SK-N-MC (cell line): ENCODE results near the gene TTC21A.

ENCODE experiments used
- DNase-seq: peaks from one replicate; pipeline ENCODE4 v3.0.0-alpha.2; 2011; ENCODE audit warnings: low read depth, low spot score
- H3K27ac ChIP-seq: fragments of 200-600 bp; sonication (generic); 2 replicates; pipeline ENCODE4 v1.5.1; 2016; ENCODE audit warnings: mixed run types
- H3K36me3 ChIP-seq: fragments of 200-600 bp; sonication (generic); 2 replicates; pipeline ENCODE4 v1.6.1; 2017; ENCODE audit warnings: antibody characterized with exemption, low read length, mixed read lengths; ENCODE audit not compliant: insufficient read depth
- H3K4me3 ChIP-seq: fragments of 200-600 bp; sonication (generic); 2 replicates; pipeline ENCODE4 v1.5.1; 2016
- H3K9ac ChIP-seq: fragments of 200-600 bp; sonication (generic); 2 replicates; pipeline ENCODE4 v1.8.0; 2017; ENCODE audit warnings: mixed run types, mixed read lengths; ENCODE audit not compliant: insufficient read length
- H3K9me3 ChIP-seq: fragments of 200-600 bp; sonication (generic); 2 replicates; pipeline ENCODE4 v1.6.1; 2017; ENCODE audit warnings: low read depth, mild to moderate bottlenecking, antibody characterized with exemption, low read length, moderate library complexity, mixed read lengths
- EZH2 ChIP-seq: fragments of 200-600 bp; sonication (generic); IDR thresholded peaks from one replicate; pipeline ENCODE4 v1.6.1; 2017; ENCODE audit warnings: antibody characterized with exemption
- FOXP2 ChIP-seq: optimal IDR thresholded peaks from 2 replicates; pipeline ENCODE3; 2011; ENCODE audit warnings: mild to moderate bottlenecking, moderate library complexity; ENCODE audit not compliant: insufficient read depth; ENCODE audit errors: extremely low read length, control extremely low read depth
- POLR2AphosphoS5 ChIP-seq: IDR thresholded peaks from 2 replicates; pipeline ENCODE4 v1.6.1; 2012; ENCODE audit warnings: mild to moderate bottlenecking, low read depth, low read length, borderline replicate concordance

TTC21A gene

DNA sequence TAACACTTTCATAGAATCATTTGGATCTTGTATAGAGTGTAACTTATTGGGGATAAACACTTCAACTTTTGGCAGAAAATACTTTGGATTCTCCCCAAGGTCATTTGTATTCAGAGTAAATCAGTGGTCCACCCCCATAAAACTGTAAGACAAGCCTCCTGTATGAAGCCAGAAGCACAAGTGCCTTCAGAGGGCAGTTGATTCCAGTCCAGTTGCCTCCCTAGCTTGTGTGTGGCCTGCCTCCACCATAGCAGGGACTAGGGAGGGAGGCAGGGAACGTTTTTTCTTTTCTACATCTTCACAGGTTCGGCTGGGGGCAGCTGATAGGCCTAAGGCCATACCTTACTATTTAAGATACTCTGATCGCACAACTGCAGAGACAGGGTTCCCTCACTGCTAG is 11.7 kb upstream of the TTC21A start:
- no peak for DNase-seq
- no peaks in the 10 kb centered on the region for H3K9me3 ChIP-seq
- no peak overlapping the region for H3K4me3 ChIP-seq
- H3K36me3 ChIP-seq, result no peaks in the 10 kb centered on the region; the same call in 1 of the 2 replicates
- no peak overlapping the region for H3K9ac ChIP-seq
- H3K27ac ChIP-seq, result no peak overlapping the region
- TF ChIP-seq POLR2AphosphoS5, result no peak
- TF ChIP-seq EZH2, result no peak
- no peak for TF ChIP-seq FOXP2

DNA sequence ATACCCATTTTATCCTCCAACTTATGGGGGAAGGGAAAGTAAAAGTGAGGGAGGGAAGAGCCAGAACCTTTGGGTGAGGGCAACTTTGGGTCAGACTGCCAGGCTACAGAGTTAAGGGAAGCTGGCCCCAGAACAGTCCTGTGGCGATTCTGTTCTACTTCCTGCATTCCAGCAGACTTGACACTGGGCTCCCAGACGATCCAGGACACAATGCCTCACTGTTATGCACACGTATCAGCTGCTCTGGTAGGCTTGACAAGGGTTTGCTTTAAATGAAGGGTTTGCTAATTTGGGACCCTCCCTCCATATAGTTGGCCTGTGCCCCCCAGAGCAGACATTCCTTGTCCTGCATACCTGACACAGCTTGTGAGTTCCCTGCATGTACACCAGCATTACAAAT is 10.7 kb upstream of the TTC21A start:
- DNase-seq, result no peak
- H3K36me3 ChIP-seq, result no peaks in the 10 kb centered on the region; the same call in 1 of the 2 replicates
- no peak overlapping the region for H3K4me3 ChIP-seq
- TF ChIP-seq FOXP2, result no peak
- no peak for TF ChIP-seq EZH2
- TF ChIP-seq POLR2AphosphoS5, result no peak
- no peaks in the 10 kb centered on the region for H3K9me3 ChIP-seq
- H3K27ac ChIP-seq, result no peak overlapping the region
- no peak overlapping the region for H3K9ac ChIP-seq

DNA sequence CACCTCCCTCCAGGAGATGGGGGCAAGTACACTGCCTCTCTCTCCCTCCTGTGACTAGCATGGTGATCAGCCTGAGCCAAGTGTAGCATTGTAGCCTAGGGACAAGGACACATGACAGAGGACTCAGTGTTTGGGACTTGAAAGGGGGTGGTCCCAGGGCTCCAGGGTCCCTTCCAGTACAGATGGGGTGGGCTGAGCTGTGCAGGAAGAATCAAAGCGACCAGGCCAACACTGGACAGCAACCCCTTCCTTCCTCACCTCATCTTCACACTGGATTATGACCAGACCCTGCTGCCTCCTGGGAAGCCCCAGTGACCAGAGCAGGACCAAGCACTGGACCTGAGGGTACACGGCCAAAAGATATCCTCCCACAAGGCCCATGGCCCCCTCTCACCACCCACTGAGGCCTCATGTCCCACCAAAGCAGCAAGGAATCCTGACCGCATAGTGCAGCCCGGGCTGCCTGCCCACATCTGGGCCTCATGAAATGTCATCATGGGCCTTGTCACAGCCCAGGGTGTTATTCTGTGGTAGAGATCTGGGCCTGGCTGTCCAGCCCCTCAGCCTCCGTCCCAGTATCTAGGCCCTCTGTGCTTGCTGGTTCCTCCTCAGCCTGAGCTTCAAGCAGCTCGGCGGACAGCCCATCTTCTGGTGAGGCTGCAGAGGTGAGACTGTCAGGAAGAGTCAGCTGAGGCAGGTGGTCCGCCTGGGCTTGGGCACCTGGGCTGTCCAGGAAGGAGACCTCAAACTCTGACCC is 9.6 kb upstream of the TTC21A start:
- no peaks in the 10 kb centered on the region; the same call in 1 of the 2 replicates for H3K36me3 ChIP-seq
- H3K4me3 ChIP-seq, result no peak overlapping the region

GRCh38 chr3:39098473-39099000 is 8.9 kb upstream of the TTC21A start:
- Histone ChIP-seq H3K36me3 (no peaks in the 10 kb centered on the region; the same call in 1 of the 2 replicates), H3K9ac (no peak overlapping the region)

More for the DNA sequence above, 9.6 kb upstream of the TTC21A start:
- H3K9me3 ChIP-seq, result no peaks in the 10 kb centered on the region
- TF ChIP-seq EZH2, result no peak
- no peak for TF ChIP-seq FOXP2
- no peak for TF ChIP-seq POLR2AphosphoS5
- no peak for DNase-seq
- no peak overlapping the region for H3K27ac ChIP-seq
- H3K9ac ChIP-seq, result no peak overlapping the region

DNA sequence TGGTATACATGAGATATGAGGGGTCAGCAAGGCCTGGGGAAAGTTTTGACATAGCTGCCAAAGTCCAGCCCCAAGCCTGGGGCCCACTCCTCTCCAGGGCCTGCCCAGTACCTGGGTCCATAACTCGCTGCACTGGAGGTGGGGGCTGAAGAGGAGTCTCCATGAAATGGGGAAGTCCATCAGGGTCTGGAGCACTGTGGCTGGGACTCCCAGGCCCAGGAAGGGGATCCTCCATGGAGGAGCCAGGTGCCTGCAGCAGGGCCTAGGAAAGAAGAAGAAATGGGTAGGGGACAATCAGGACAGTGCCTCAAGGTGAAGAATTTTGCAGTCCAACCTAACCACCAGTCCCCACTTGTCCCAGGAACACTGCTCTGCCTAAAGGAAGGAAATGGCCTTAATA is 8.2 kb upstream of the TTC21A start:
- TF ChIP-seq POLR2AphosphoS5, result no peak
- TF ChIP-seq EZH2, result no peak
- no peak for TF ChIP-seq FOXP2
- Histone ChIP-seq H3K4me3 (no peak overlapping the region), H3K9me3 (no peaks in the 10 kb centered on the region), H3K36me3 (no peaks in the 10 kb centered on the region; the same call in 1 of the 2 replicates), H3K9ac (no peak overlapping the region), H3K27ac (no peak overlapping the region)
- DNase-seq, result no peak

More at GRCh38 chr3:39098473-39099000, 8.9 kb upstream of the TTC21A start:
- no peaks in the 10 kb centered on the region for H3K9me3 ChIP-seq
- no peak overlapping the region for H3K27ac ChIP-seq
- H3K4me3 ChIP-seq, result no peak overlapping the region
- DNase-seq, result no peak
- TF ChIP-seq POLR2AphosphoS5, result no peak
- TF ChIP-seq EZH2, result no peak
- no peak for TF ChIP-seq FOXP2

DNA sequence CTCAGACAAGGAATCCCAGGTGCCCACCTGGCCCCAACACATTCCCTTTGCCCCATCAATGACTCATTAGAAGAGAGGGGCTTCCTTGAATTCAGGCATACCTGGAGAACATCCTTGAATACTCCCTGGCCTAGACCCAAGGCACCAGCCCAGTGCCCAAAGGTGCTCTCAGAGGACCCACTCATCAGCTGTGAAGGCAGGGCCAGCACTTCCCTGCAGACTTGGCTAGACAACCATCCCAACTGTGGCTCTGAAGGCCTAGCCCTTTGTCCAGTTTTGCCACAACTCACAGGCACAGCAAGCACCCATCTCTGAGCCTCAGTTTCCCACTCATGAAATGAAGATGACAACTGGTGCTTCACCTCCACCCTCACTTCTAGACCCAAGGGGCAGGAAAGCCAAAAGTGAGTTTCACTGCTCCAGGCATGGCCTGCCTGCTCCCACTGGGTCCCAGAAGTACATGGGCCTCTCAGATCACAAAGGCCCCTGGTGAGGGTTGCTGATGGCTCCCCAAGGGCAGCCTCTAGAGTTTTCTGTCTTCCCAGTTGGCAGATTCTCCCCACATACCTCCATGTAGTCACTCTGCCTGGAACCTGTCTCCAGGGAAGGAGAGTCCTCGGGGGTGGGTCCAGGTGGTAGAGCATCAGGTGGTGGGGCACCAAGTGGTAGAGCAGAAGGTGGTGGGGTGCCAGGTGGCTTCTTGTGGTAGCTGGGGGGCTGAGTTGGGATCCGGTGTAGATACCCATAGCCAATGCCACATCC is 7.6 kb upstream of the TTC21A start:
- Histone ChIP-seq H3K36me3 (no peaks in the 10 kb centered on the region; the same call in 1 of the 2 replicates), H3K27ac (no peak overlapping the region), H3K9ac (no peak overlapping the region), H3K4me3 (no peak overlapping the region), H3K9me3 (no peaks in the 10 kb centered on the region)
- no peak for TF ChIP-seq POLR2AphosphoS5
- TF ChIP-seq FOXP2, result no peak
- no peak for TF ChIP-seq EZH2
- no peak for DNase-seq

GRCh38 chr3:39100500-39100886 is 7.0 kb upstream of the TTC21A start:
- TF ChIP-seq EZH2 (no peak), FOXP2 (no peak), POLR2AphosphoS5 (no peak)

DNA sequence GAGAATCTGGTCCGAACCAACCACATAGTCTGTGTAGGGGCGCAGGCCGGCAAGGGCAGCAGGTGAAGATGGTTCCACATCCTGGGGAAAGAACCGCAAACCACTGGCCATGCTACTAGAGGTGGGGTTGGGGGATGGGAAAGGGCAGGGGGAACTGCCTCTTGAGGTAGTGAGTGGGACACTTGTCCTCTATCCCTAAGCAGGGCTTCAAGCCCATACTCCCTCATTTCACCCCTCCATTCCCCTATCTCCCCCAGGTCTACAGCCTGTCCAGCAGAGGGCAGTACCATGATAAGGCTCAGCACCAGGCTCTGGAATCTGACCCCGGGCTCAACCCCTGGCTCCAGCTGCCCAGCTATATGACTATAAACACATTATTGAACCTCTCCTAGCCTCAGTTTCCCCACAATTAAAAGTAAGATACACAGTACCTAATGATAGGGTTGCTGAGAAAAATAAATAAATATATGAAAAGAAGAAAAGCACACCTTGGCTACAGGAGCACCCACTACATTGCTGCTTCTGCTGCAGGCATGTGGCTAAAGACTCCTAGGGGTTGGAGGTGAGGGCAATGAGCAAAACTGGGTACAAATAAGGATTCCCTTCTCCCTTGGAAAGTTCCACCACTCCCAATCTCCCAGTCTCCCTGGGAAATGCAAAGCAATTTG is 6.3 kb upstream of the TTC21A start:
- H3K9me3 ChIP-seq, result no peaks in the 10 kb centered on the region
- DNase-seq, result no peak

More at GRCh38 chr3:39100500-39100886, 7.0 kb upstream of the TTC21A start:
- Histone ChIP-seq H3K4me3 (no peak overlapping the region), H3K27ac (no peak overlapping the region), H3K9me3 (no peaks in the 10 kb centered on the region), H3K9ac (no peak overlapping the region), H3K36me3 (no peaks in the 10 kb centered on the region; the same call in 1 of the 2 replicates)
- DNase-seq, result no peak

More for the DNA sequence above, 6.3 kb upstream of the TTC21A start:
- Histone ChIP-seq H3K36me3 (no peaks in the 10 kb centered on the region; the same call in 1 of the 2 replicates), H3K9ac (no peak overlapping the region), H3K27ac (no peak overlapping the region), H3K4me3 (no peak overlapping the region)
- no peak for TF ChIP-seq POLR2AphosphoS5
